Measurements from ENCODE around the gene CDK14. TPM values are rescaled to one million over a fixed set of nuclear protein-coding genes. Genes with fewer than 3 reads are reported as not detected.

CDK14 gene
- total RNA-seq, 6 donors from 2014 or later = 21.7 to 53.4 (median 37.1) TPM

DNA sequence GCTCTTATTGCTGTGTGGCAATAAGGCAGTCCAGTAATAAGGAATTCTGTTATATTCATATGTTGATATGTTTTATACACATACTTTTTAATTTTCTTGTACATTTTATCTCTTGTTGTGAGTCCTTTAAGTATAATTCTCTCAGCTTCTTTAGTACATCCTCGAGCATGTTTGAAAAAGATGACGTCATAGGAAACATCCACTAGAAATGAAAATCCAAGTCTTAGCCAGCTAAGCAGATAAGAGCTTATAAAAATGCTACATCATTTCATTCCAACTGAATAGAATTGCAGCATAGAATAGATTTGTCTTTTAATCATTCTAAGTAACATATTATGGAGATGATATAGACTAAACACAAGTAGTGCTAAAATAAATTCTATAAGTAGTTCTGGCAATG is 384.4 kb downstream of the CDK14 start:
- no peaks in the 10 kb centered on the region for H3K27me3 ChIP-seq
- H3K27ac ChIP-seq = no peak overlapping the region
- 54 to 62% methylated on average over 2 of the region's 2 CpGs for WGBS, 2 donors
- ATAC-seq (ENCODE audit: low FRiP score in 2 of 2) = no peak
- H3K4me1 ChIP-seq = no peaks in the 10 kb centered on the region
- H3K36me3 ChIP-seq = peaks cover 0 to 3% (median 0%) of the 10 kb centered on the region in 4 donors
- peaks cover 0 to 9% (median 2%) of the 10 kb centered on the region in 4 donors for H3K9me3 ChIP-seq
- DNase-seq = no peak
- no peak overlapping the region for H3K4me3 ChIP-seq
- TF ChIP-seq, protein P1, sequence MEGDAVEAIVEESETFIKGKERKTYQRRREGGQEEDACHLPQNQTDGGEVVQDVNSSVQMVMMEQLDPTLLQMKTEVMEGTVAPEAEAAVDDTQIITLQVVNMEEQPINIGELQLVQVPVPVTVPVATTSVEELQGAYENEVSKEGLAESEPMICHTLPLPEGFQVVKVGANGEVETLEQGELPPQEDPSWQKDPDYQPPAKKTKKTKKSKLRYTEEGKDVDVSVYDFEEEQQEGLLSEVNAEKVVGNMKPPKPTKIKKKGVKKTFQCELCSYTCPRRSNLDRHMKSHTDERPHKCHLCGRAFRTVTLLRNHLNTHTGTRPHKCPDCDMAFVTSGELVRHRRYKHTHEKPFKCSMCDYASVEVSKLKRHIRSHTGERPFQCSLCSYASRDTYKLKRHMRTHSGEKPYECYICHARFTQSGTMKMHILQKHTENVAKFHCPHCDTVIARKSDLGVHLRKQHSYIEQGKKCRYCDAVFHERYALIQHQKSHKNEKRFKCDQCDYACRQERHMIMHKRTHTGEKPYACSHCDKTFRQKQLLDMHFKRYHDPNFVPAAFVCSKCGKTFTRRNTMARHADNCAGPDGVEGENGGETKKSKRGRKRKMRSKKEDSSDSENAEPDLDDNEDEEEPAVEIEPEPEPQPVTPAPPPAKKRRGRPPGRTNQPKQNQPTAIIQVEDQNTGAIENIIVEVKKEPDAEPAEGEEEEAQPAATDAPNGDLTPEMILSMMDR (IDR thresholded peaks at IDR 0.05) = no peak
- TF ChIP-seq POLR2AphosphoS5 (IDR thresholded peaks at IDR 0.05) (no peak), EP300 (IDR thresholded peaks at IDR 0.05) (no peak), POLR2A (IDR thresholded peaks at IDR 0.05) (no peak)

DNA sequence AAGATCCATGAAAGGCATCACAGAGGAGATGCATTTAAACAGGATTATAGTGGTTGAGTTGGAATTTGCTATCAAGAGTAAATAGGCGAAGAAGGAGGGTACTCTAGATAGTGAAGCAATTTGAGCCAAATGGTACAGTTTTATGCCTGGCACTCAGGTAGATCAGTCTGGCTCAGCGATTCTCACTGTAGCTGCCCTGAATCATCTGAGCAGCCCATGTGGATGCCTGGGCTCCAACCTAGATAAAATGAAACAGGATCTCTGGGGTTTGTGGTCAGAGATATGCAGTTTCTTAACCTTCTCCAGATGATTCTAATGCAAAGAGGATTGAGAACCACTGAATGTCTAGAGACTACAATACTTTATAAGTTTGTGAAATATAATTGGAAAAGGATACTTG is 386.1 kb downstream of the CDK14 start:
- ATAC-seq (ENCODE audit: low FRiP score in 2 of 2) (no peak), DNase-seq (no peak)
- Histone ChIP-seq H3K4me1 (no peaks in the 10 kb centered on the region), H3K27me3 (no peaks in the 10 kb centered on the region), H3K36me3 (peaks cover 0 to 3% (median 0%) of the 10 kb centered on the region in 4 donors), H3K4me3 (no peak overlapping the region), H3K9me3 (peaks cover 0 to 9% (median 2%) of the 10 kb centered on the region in 4 donors), H3K27ac (no peak overlapping the region)
- TF ChIP-seq POLR2A (IDR thresholded peaks at IDR 0.05) (no peak), EP300 (IDR thresholded peaks at IDR 0.05) (no peak), POLR2AphosphoS5 (IDR thresholded peaks at IDR 0.05) (no peak)
- TF ChIP-seq, protein P1 (IDR thresholded peaks at IDR 0.05) = no peak
- WGBS, 2 donors = 94 to 96% methylated on average over 2 of the region's 2 CpGs

DNA sequence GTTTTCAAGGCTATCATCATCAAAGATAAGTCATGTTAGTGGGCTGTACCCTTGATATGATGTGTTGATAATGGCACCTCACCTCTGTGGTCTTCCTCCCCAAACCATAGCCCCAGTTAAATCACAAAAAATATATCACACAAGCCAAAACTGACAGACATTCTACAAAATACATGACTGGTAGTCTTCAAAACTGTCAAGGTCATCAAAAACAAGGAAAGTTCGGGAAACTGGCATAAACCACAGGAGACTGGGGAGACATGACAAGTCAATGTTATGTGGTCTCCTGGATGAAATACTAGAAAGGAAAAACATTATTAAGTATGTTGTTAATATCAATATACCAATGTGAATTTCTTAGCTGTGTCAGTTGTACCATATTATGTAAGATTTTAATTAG is 388.6 kb downstream of the CDK14 start:
- Histone ChIP-seq H3K4me1 (no peaks in the 10 kb centered on the region), H3K4me3 (no peak overlapping the region), H3K27me3 (no peaks in the 10 kb centered on the region), H3K9me3 (peaks cover 0 to 9% (median 2%) of the 10 kb centered on the region in 4 donors), H3K36me3 (peaks cover 0 to 3% (median 0%) of the 10 kb centered on the region in 4 donors), H3K27ac (no peak overlapping the region)
- TF ChIP-seq, protein P1 (IDR thresholded peaks at IDR 0.05) = no peak
- TF ChIP-seq POLR2AphosphoS5 (IDR thresholded peaks at IDR 0.05) (no peak), EP300 (IDR thresholded peaks at IDR 0.05) (no peak), POLR2A (IDR thresholded peaks at IDR 0.05) (no peak)
- 96 to 100% methylated on average over 1 of the region's 1 CpG for WGBS, 2 donors
- no peak for ATAC-seq (ENCODE audit: low FRiP score in 2 of 2)
- DNase-seq = no peak

DNA sequence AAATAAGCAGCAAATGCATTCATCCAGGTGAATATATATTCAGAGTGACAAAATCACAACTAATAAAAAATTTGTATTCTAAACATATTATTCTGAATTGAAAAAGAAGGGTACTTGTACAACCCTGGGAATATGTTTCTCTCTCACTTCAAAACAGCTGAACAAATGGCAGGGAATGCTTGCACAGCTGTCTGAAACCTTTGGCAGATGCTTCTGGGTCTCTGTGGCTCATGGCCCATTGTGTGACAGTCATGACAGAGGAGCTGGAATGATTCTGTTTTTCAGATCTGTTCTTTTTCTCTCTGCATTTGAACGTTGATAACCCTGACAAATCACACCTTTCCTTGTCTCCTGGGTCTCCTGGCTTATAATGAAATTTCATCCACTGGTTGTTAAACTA is 392.4 kb downstream of the CDK14 start:
- Histone ChIP-seq H3K27me3 (no peaks in the 10 kb centered on the region), H3K4me1 (no peaks in the 10 kb centered on the region), H3K36me3 (peaks cover 0 to 3% (median 0%) of the 10 kb centered on the region in 4 donors), H3K9me3 (no peaks in the 10 kb centered on the region), H3K4me3 (no peak overlapping the region), H3K27ac (no peak overlapping the region)
- TF ChIP-seq, protein P1 (IDR thresholded peaks at IDR 0.05) = no peak
- TF ChIP-seq POLR2AphosphoS5 (IDR thresholded peaks at IDR 0.05) (no peak), EP300 (IDR thresholded peaks at IDR 0.05) (no peak), POLR2A (IDR thresholded peaks at IDR 0.05) (no peak)
- no peak for ATAC-seq (ENCODE audit: low FRiP score in 2 of 2)
- 60 to 65% methylated on average over 1 of the region's 1 CpG for WGBS, 2 donors
- DNase-seq = no peak

All from upper lobe of left lung (tissue), 6 donors.